ENCODE measurements around the gene C19orf38.

C19orf38 gene

DNA sequence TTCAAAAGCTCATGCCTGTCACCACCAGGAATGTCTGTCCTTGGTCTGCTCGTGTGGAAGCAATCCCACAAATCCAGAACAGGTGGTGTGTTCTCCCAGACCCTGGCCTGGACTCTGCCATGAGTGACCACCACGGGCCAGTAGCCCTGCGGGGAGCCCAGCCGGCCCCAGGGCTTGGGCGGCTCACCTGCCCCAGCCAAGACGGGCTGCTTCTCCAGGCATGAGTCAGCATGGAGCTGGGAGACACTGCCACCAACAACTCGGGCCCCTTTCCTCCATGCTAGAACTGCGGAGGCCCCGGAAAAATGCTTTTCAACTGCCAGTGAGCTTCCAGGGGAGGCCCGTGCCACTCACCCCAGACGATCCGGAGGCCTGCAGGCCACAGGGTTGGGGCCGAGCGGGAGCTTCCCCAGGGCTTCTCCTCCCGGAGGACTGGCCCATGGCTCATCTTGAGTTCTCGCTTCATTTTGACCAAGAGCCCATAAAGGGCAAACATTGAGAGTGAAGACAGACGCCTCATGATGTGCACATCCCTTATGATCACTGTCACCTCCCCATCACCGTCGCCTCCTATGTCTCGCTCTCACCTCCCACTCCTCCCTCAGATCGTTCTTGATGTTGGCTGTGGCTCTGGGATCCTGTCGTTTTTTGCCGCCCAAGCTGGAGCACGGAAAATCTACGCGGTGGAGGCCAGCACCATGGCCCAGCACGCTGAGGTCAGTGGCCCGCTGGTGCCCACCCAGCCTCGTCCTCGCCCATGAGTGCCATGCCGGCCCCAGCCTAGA is 63.6 kb downstream of the C19orf38 start:
- DNase-seq (ENCODE audit: low read depth), result no peak

DNA sequence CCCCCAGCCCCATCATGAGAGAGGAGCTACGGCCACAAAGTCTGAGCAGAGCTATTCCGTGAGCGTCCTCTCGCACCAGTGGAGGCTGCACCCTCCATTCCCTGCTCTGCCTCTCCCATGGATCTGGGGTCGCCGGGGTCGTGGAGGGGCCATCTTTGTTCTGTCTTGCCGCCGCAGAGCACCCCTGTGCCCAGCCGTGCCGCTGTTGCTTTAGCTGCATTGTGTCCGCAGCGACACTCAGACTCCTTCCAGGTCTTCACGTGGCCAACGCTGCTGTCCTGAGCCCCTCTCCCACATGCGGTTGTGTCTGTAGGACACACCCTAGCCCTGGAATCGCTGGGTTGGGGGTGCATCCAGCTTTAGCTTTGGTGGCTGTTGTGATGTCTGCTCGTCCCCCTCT is 64.4 kb downstream of the C19orf38 start:
- no peak for DNase-seq (ENCODE audit: low read depth)

DNA sequence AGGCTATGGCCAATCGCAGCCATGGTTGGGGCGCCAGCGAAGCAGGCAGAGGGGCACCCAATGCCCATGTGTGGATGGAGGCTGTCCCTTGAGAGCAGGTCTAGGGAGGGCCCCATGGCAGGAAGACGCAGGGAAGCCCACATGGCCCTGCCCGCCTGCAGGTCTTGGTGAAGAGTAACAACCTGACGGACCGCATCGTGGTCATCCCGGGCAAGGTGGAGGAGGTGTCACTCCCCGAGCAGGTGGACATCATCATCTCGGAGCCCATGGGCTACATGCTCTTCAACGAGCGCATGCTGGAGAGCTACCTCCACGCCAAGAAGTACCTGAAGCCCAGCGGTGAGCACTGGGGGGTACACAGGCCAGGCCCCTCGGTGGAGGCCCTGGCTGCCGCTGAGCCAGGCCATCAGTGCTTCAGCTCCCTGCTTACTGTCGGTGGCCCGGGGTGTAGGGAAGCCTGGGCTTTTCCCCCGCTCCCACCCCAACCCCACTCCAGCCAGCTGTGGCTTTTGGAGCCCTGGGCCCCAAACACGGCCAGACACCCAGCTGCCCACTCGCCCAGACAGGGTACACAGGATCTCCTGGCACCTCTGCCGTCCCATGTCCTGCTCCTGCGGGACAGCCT is 65.6 kb downstream of the C19orf38 start:
- no peak for DNase-seq (ENCODE audit: low read depth)

- DNase-seq (ENCODE audit: low read depth), result no peak
These were observed 67.2 kb downstream of the C19orf38 start for GRCh38 chr19:10915130-10916091.

DNA sequence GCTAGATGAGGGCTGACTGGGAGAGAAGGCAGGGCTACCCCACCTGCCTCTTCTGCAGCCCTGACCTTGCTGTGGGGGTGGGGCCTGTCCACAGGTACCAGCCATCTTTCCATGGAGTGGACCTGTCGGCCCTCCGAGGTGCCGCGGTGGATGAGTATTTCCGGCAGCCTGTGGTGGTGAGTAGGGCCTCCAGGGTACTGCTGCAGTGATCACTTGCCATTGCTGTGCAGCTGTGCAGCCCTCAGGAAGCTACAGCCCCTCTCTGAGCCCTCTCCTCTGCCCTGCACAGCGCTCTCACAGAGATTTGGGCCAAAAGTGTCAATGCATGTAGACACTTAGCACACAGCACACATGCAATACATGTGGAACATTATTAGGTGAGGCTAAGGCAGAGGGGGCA is 68.4 kb downstream of the C19orf38 start:
- DNase-seq (ENCODE audit: low read depth), result no peak

DNA sequence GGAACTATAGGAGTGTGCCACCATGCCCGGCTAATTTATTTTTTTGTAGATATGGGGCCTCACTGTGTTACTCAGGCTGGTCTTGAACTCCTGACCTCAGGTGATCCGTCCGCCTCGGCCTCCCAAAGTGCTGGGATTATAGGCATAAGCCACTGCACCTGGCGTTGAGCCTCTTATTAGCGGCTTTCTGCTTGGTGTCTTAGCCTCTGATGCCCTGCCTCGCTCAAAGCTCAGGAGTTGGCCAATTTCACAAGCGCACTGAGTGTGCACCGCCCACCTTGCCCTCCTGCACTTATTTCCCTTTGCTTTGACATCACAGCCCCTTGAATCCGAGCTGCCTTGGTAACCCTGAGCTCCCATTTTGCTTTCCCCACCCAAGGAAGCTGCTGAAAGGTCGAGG is 70.1 kb downstream of the C19orf38 start:
- no peak for DNase-seq (ENCODE audit: low read depth)

Measured in stimulated activated CD8-positive, alpha-beta memory T cell treated with anti-CD3 and anti-CD28 coated beads, Interleukin-15, amount 100 ng/mL, for 1 hour (primary cell).